WTC11 (cell line): ENCODE results near the gene FBXO48.

Experiments
- AFF4 ChIP-seq: sonication (generic); formaldehyde crosslinking; IDR thresholded peaks from 2 replicates; pipeline ENCODE4 v1.8.1; 2023; ENCODE audit warnings: mild to moderate bottlenecking, missing genetic modification reagents, borderline replicate concordance
- ATF2 ChIP-seq: sonication (generic); formaldehyde crosslinking; IDR thresholded peaks from 2 replicates; pipeline ENCODE4 v1.8.1; 2022; ENCODE audit warnings: low read depth, missing genetic modification reagents, borderline replicate concordance
- CDX4 ChIP-seq: fragments of 250-450 bp; sonication (Bioruptor Pico); IDR thresholded peaks from 2 replicates; pipeline ENCODE4 v1.9.0; 2021; ENCODE audit warnings: moderate library complexity, mild to moderate bottlenecking, inconsistent platforms, borderline replicate concordance
- CTCF ChIP-seq: fragments of 200-600 bp; IDR thresholded peaks from 2 replicates; pipeline ENCODE4 v1.8.0; 2022; ENCODE audit warnings: antibody characterized with exemption
- E2F5 ChIP-seq: sonication (generic); formaldehyde crosslinking; IDR thresholded peaks from 2 replicates; pipeline ENCODE4 v1.8.1; 2022; ENCODE audit warnings: mild to moderate bottlenecking, moderate library complexity, missing genetic modification reagents
- GABPB1 ChIP-seq: sonication (generic); formaldehyde crosslinking; IDR thresholded peaks from 2 replicates; pipeline ENCODE4 v1.8.1; 2023; ENCODE audit warnings: mild to moderate bottlenecking, missing genetic modification reagents
- PREB ChIP-seq: sonication (generic); formaldehyde crosslinking; IDR thresholded peaks from 2 replicates; pipeline ENCODE4 v1.8.1; 2022; ENCODE audit warnings: mild to moderate bottlenecking, missing genetic modification reagents, moderate library complexity, borderline replicate concordance
- STAT6 ChIP-seq: sonication (generic); formaldehyde crosslinking; conservative IDR thresholded peaks from 2 replicates; pipeline ENCODE4 v1.8.1; 2023; ENCODE audit warnings: mild to moderate bottlenecking, low read depth, missing genetic modification reagents, moderate library complexity
- TCF7 ChIP-seq: sonication (generic); formaldehyde crosslinking; IDR thresholded peaks from 2 replicates; pipeline ENCODE4 v1.8.0; 2022; ENCODE audit warnings: mild to moderate bottlenecking, low read depth, missing genetic modification reagents, moderate library complexity
- ZNF138 ChIP-seq: sonication (generic); formaldehyde crosslinking; conservative IDR thresholded peaks from 2 replicates; pipeline ENCODE4 v1.8.1; 2022; ENCODE audit warnings: mild to moderate bottlenecking, moderate library complexity, missing genetic modification reagents
- ZNF671 ChIP-seq: fragments of 250-450 bp; sonication (Bioruptor Pico); IDR thresholded peaks from 2 replicates; pipeline ENCODE4 v1.8.0; 2021; ENCODE audit warnings: mild to moderate bottlenecking

GRCh38 chr2:68454719-68455118 lies 12.4 kb downstream of the FBXO48 start:
- TF ChIP-seq CTCF (no peak), E2F5 (CRISPR knock-in tag) (no peak), TCF7 (CRISPR knock-in tag) (no peak), PREB (CRISPR knock-in tag) (no peak), GABPB1 (CRISPR knock-in tag) (no peak), ZNF138 (CRISPR knock-in tag) (no peak), CDX4 (CRISPR knock-in tag) (no peak), ATF2 (no peak), STAT6 (no peak), ZNF671 (CRISPR knock-in tag) (no peak), AFF4 (CRISPR knock-in tag) (no peak)
